H1 (cell line): Measurements from ENCODE around the gene CDK5. TPM values are rescaled to one million over a fixed set of nuclear protein-coding genes. Genes with fewer than 3 reads are reported as not detected.

Experiments
- CTCF ChIA-PET: fragments of 300-600 bp; sonication (Branson Sonifier 250); formaldehyde crosslinking; loops from one replicate; lab custom pipeline; 2021; ENCODE audit not compliant: partially characterized antibody; lab: Charles Lee
- POLR2A ChIA-PET: fragments of 300-600 bp; sonication (Branson Sonifier 250); formaldehyde crosslinking; loops from one replicate; lab custom pipeline; 2021; ENCODE audit warnings: inconsistent platforms; ENCODE audit not compliant: partially characterized antibody; lab: Charles Lee
- DNase-seq, 2 experiments: peaks; one replicate each; pipeline versions ENCODE4 v3.0.0 to v3.0.0-alpha.2; 2010 to 2022; ENCODE audit warnings: low spot score in 2 of 2, low read depth in 1 of 2, mixed read lengths in 1 of 2
- FAIRE-seq: peaks from 2 replicates; lab custom pipeline; 2011; peaks lifted over from hg19 to GRCh38; lab: Jason Lieb, UNC
- H2AFZ ChIP-seq: 2 replicates; pipeline ENCODE4 v1.8.1; 2012; ENCODE audit warnings: low read length, inconsistent platforms
- H2AK5ac ChIP-seq: 2 replicates; pipeline ENCODE4 v1.6.1; 2013; ENCODE audit warnings: low read depth, low read length
- H2BK120ac ChIP-seq: replicated peaks from 2 replicates; pipeline ENCODE3; 2013; ENCODE audit warnings: low read depth, low read length, inconsistent platforms
- H2BK12ac ChIP-seq: 2 replicates; pipeline ENCODE4 v1.6.1; 2013; ENCODE audit warnings: low read depth, low read length
- H2BK15ac ChIP-seq: 2 replicates; pipeline ENCODE4 v1.6.1; 2013; ENCODE audit warnings: low read length
- H2BK20ac ChIP-seq: 2 replicates; pipeline ENCODE4 v1.6.1; 2013; ENCODE audit warnings: low read length
- H2BK5ac ChIP-seq: 2 replicates; pipeline ENCODE4 v1.6.1; 2013; ENCODE audit warnings: low read depth, low read length
- H3K14ac ChIP-seq: 2 replicates; pipeline ENCODE4 v1.6.1; 2013; ENCODE audit warnings: inconsistent platforms; ENCODE audit not compliant: insufficient read length
- H3K18ac ChIP-seq: 2 replicates; pipeline ENCODE4 v1.6.1; 2013; ENCODE audit warnings: low read length; ENCODE audit errors: extremely low read depth
- H3K23ac ChIP-seq: 2 replicates; pipeline ENCODE4 v1.6.1; 2013; ENCODE audit warnings: inconsistent platforms; ENCODE audit not compliant: insufficient read length
- H3K23me2 ChIP-seq: 2 replicates; pipeline ENCODE4 v1.6.1; 2013; ENCODE audit warnings: low read depth, low read length
- H3K27ac ChIP-seq: 2 replicates; pipeline ENCODE4 v1.6.1; 2011; ENCODE audit warnings: low read depth, low read length, inconsistent platforms
- H3K27me3 ChIP-seq, 4 experiments: replicated peaks in 1 of 4; 1 replicate in 1 of 4; 2 replicates in 3 of 4; pipeline versions ENCODE4 v1.6.1 to v1.8.1; 2011 to 2013; ENCODE audit warnings: low read length in 3 of 4, mild to moderate bottlenecking in 3 of 4, inconsistent platforms in 2 of 4, mixed read lengths in 2 of 4, moderate library complexity in 1 of 4; ENCODE audit not compliant: control insufficient read depth in 3 of 4, insufficient read depth in 3 of 4; ENCODE audit errors: extremely low read depth in 1 of 4
- H3K36me3 ChIP-seq, 4 experiments: 2 replicates each; pipeline versions ENCODE4 v1.6.1 to v1.8.1; 2011 to 2013; ENCODE audit warnings: mild to moderate bottlenecking in 4 of 4, low read length in 3 of 4, moderate library complexity in 2 of 4, control low read depth in 1 of 4, inconsistent platforms in 1 of 4; ENCODE audit not compliant: insufficient read depth in 4 of 4, control insufficient read depth in 2 of 4
- H3K4ac ChIP-seq: replicated peaks from 2 replicates; pipeline ENCODE3; 2013; ENCODE audit warnings: low read length, low read depth, mixed read lengths, inconsistent platforms; ENCODE audit not compliant: insufficient read length
- H3K4me1 ChIP-seq, 4 experiments: replicated peaks in 1 of 4; 1 replicate in 1 of 4; 2 replicates in 3 of 4; pipeline versions ENCODE4 v1.6.1 to v1.8.1; 2011 to 2013; ENCODE audit warnings: low read length in 3 of 4, inconsistent platforms in 2 of 4, mixed read lengths in 1 of 4; ENCODE audit not compliant: insufficient read depth in 4 of 4, control insufficient read depth in 3 of 4
- H3K4me2 ChIP-seq, 2 experiments: 2 replicates each; pipeline versions ENCODE4 v1.6.1 to v1.8.1; 2011 to 2013; ENCODE audit warnings: low read depth in 2 of 2, low read length in 2 of 2, control low read depth in 1 of 2, inconsistent platforms in 1 of 2, mild to moderate bottlenecking in 1 of 2; ENCODE audit not compliant: insufficient read depth in 1 of 2
- H3K4me3 ChIP-seq, 4 experiments: fragments of 200-600, 300-600 bp in 1 of 4; sonication (generic), shearing (Covaris generic), sonication (Bioruptor Twin) in 1 of 4; 2 replicates each; pipeline versions ENCODE4 v1.5.1 to v1.8.1; 2011 to 2016; ENCODE audit warnings: low read length in 4 of 4, low read depth in 3 of 4, control low read depth in 2 of 4, inconsistent platforms in 2 of 4, mild to moderate bottlenecking in 2 of 4, mixed read lengths in 1 of 4, moderate library complexity in 1 of 4; ENCODE audit not compliant: insufficient read depth in 2 of 4; ENCODE audit errors: extremely low read depth in 1 of 4
- H3K56ac ChIP-seq: replicated peaks from 2 replicates; pipeline ENCODE3; 2013; ENCODE audit warnings: low read depth, mild to moderate bottlenecking, mixed read lengths, low read length, inconsistent platforms; ENCODE audit not compliant: insufficient read length
- H3K79me1 ChIP-seq: 2 replicates; pipeline ENCODE4 v1.6.1; 2013; ENCODE audit warnings: low read depth, low read length, control low read depth
- H3K79me2 ChIP-seq, 2 experiments: 2 replicates each; pipeline versions ENCODE4 v1.6.1 to v1.8.1; 2012 to 2013; ENCODE audit warnings: low read length in 2 of 2, mild to moderate bottlenecking in 2 of 2, inconsistent platforms in 1 of 2; ENCODE audit not compliant: insufficient read depth in 2 of 2, control insufficient read depth in 1 of 2
- H3K9ac ChIP-seq, 4 experiments: replicated peaks in 1 of 4; 1 replicate in 1 of 4; 2 replicates in 3 of 4; pipeline versions ENCODE4 v1.6.1 to v1.8.1; 2011 to 2013; ENCODE audit warnings: low read depth in 3 of 4, low read length in 3 of 4, control low read depth in 2 of 4, mild to moderate bottlenecking in 2 of 4, moderate library complexity in 2 of 4, inconsistent platforms in 1 of 4; ENCODE audit errors: extremely low read depth in 1 of 4
- H3K9me3 ChIP-seq, 2 experiments: 2 replicates each; pipeline versions ENCODE4 v1.6.1 to v1.8.1; 2012 to 2013; ENCODE audit warnings: mild to moderate bottlenecking in 2 of 2, moderate library complexity in 2 of 2, control low read depth in 1 of 2, inconsistent platforms in 1 of 2, low read depth in 1 of 2, low read length in 1 of 2, mixed read lengths in 1 of 2; ENCODE audit not compliant: insufficient read depth in 2 of 2
- H4K20me1 ChIP-seq, 2 experiments: replicated peaks in 1 of 2; 2 replicates each; pipeline versions ENCODE3 to v1.8.1; 2011 to 2013; ENCODE audit warnings: inconsistent platforms in 2 of 2, low read length in 2 of 2, mild to moderate bottlenecking in 1 of 2; ENCODE audit not compliant: insufficient read depth in 2 of 2, control insufficient read depth in 1 of 2
- H4K5ac ChIP-seq: 2 replicates; pipeline ENCODE4 v1.6.1; 2013; ENCODE audit warnings: low read length, low read depth, mixed read lengths, inconsistent platforms; ENCODE audit not compliant: insufficient read length
- H4K8ac ChIP-seq: 2 replicates; pipeline ENCODE4 v1.8.0; 2013; ENCODE audit warnings: mild to moderate bottlenecking, moderate library complexity, low read length, inconsistent platforms; ENCODE audit not compliant: insufficient read depth; ENCODE audit errors: extremely low read depth
- H4K91ac ChIP-seq: replicated peaks from 2 replicates; pipeline ENCODE3; 2013; ENCODE audit warnings: low read length, mixed read lengths, inconsistent platforms; ENCODE audit not compliant: insufficient read length
- FOSL1 ChIP-seq: IDR thresholded peaks from 2 replicates; pipeline ENCODE4 v1.6.1; 2011; ENCODE audit warnings: mild to moderate bottlenecking, low read depth, low read length, moderate library complexity; ENCODE audit not compliant: insufficient read depth
- HDAC2 ChIP-seq, 2 experiments: fragments of 300-600 bp in 1 of 2; sonication (generic) in 1 of 2; IDR thresholded peaks; 2 replicates each; pipeline ENCODE4 v1.6.1; 2011 to 2012; ENCODE audit warnings: low read depth in 2 of 2, low read length in 2 of 2, mild to moderate bottlenecking in 2 of 2, moderate library complexity in 2 of 2, borderline replicate concordance in 1 of 2, inconsistent platforms in 1 of 2
- JUND ChIP-seq: IDR thresholded peaks from 2 replicates; pipeline ENCODE4 v1.6.1; 2011; ENCODE audit warnings: mild to moderate bottlenecking, improper control_type of control experiment, low read length
- POU5F1 ChIP-seq: IDR thresholded peaks from 2 replicates; pipeline ENCODE4 v1.6.1; 2011; ENCODE audit warnings: low read depth, mild to moderate bottlenecking, low read length, moderate library complexity
- WGBS, 2 experiments: shearing (Covaris generic) in 1 of 2; methylation state at CpG; one replicate each; pipeline versions ENCODE4 v1.1.6 to v1.1.7; 2013 to 2015; ENCODE audit warnings: low lambda C conversion rate in 2 of 2, mixed read lengths in 2 of 2, inconsistent platforms in 1 of 2, low coverage in 1 of 2, missing lambda C conversion rate in 1 of 2; ENCODE audit not compliant: insufficient replicate concordance in 2 of 2, insufficient coverage in 1 of 2, insufficient read length in 1 of 2; ENCODE audit errors: extremely low coverage in 1 of 2, missing lambda C conversion rate in 1 of 2; 5-methylcytosine and 5-hydroxymethylcytosine counted together
- polyA plus RNA-seq, 7 experiments: library from polyadenylated mRNA; depleted of rRNA in 3 of 7; stranded (reverse) in 5 of 7; unstranded in 2 of 7; fragments of >200 nt in 5 of 7; fragments of 200-250 nt in 2 of 7; gene quantifications; 1 replicate in 5 of 7; 2 replicates in 1 of 7; 4 replicates in 1 of 7; pipeline versions ENCODE4 v1.2.1 to v1.2.3, GENCODE V29; 2011 to 2013; ENCODE audit warnings: missing spikeins in 2 of 7, mixed read lengths in 2 of 7
- total RNA-seq: library from RNA; stranded (reverse); fragmentation: NEBNext Ultra II Directional; extraction: Animal tissue kit (Norgen Biotek cat#: 25700); gene quantifications from 2 replicates; pipeline ENCODE4 v1.2.1, GENCODE V29; 2021

Gene CDK5
- total and polyA plus RNA-seq, 2 of the 8 experiments (the other 6 are each of a cell fraction or from before 2014, with no cell fraction given) = 22.8 to 37.2 TPM

- Histone ChIP-seq H2AK5ac (no peak within 1 kb of the TSS; the same call in 1 of the 2 replicates), H3K27me3 (peaks cover 1 to 18% (median 15%) of the 10 kb centered on the region in 4 experiments), H4K8ac (no peak within 1 kb of the TSS), H3K36me3 (no peaks in the 10 kb centered on the region), H2BK15ac (peak within 1 kb of the TSS; percentile 88; the same call in 1 of the 2 replicates), H2BK120ac (no peak within 1 kb of the TSS), H3K4me1 (peaks cover 0 to 6% (median 4%) of the 10 kb centered on the region in 4 experiments; a peak in 3 of 7 replicates), H2BK5ac (no peak within 1 kb of the TSS), H4K5ac (no peak within 1 kb of the TSS), H2BK20ac (no peak within 1 kb of the TSS), H3K79me1 (no peaks in the 10 kb centered on the region), H3K4me3 (no peak within 1 kb of the TSS), H4K20me1 (no peaks in the 10 kb centered on the region), H3K23me2 (peaks cover 3% of the 10 kb centered on the region; the same call in 1 of the 2 replicates), H3K56ac (no peak within 1 kb of the TSS), H3K27ac (no peak within 1 kb of the TSS), H2AFZ (no peak within 1 kb of the TSS), H3K18ac (no peak within 1 kb of the TSS), H3K14ac (no peak within 1 kb of the TSS), H3K4me2 (no peak within 1 kb of the TSS), H3K79me2 (no peaks in the 10 kb centered on the region), H3K9me3 (no peaks in the 10 kb centered on the region), H3K4ac (no peak within 1 kb of the TSS), H3K9ac (no peak within 1 kb of the TSS; a peak in 1 of 7 replicates), H3K23ac (no peak within 1 kb of the TSS), H4K91ac (no peak within 1 kb of the TSS), H2BK12ac (0 out of 2 replicates have a peak within 1 kb of the TSS, but pooled peaks have one; percentile 17)
- TF ChIP-seq HDAC2 (IDR thresholded peaks at IDR 0.05; ENCODE audit: borderline replicate concordance in 1 of 2, low read depth in 2 of 2, low read length in 2 of 2) (no peak), JUND (no peak), POU5F1 (no peak), FOSL1 (no peak)
- FAIRE-seq (no peak), DNase-seq (no peak)
- POLR2A ChIA-PET = no interaction called here
- WGBS, 2 experiments = 83% methylated on average over 4 of the region's 4 CpGs; no CpG with 5 or more reads in 1 of the 2 experiments
- CTCF ChIA-PET = interaction anchor here (0.7 to 8.0 kb wide), 10 partner anchors 8 to 146 kb away, joined by 3 to 116 read pairs (median 3); no protein-coding TSS in a partner anchor
These were observed 33.2 kb downstream of the CDK5 start, which contains the start of gene ATG9B for GRCh38 chr7:151024435-151025056. Gene ATG9B, minus strand, starts transcription at chr7:151024494. Its CDS starts 71 bp downstream, at chr7:151024423.
